GM18502 (cell line): ENCODE data around the gene MYBPC2.
"Not testable (repeated sequence)": the region's sequence is repeated elsewhere in the genome, so short reads cannot be mapped to it uniquely, and the experiment has no call there.

ENCODE experiments used
- ATAC-seq: cut with Tn5 transposase; IDR thresholded peaks from one replicate; pipeline ENCODE4 v1.9.1; 2021; ENCODE audit warnings: mild to moderate bottlenecking; ENCODE audit not compliant: unreplicated experiment, poor library complexity

MYBPC2 gene

GRCh38 chr19:50432221-50433028 is at the start of gene MYBPC2:
Gene MYBPC2 (plus strand): TSS chr19:50432892. CDS start chr19:50432954, 62 bp downstream.
- ATAC-seq, result no peak

GRCh38 chr19:50383001-50383851 is 49.5 kb upstream of the MYBPC2 start:
- ATAC-seq, result no peak

GRCh38 chr19:50383852-50384684 is 48.6 kb upstream of the MYBPC2 start, which contains the start of gene POLD1:
Gene POLD1 (plus strand): TSS chr19:50384347. CDS start chr19:50398852, 14,505 bp downstream.
- peak; percentile 85 for ATAC-seq

GRCh38 chr19:50384685-50385535 is 47.8 kb upstream of the MYBPC2 start:
- no peak for ATAC-seq

- ATAC-seq, result no peak
Measured at GRCh38 chr19:50387176-50387867, 45.4 kb upstream of the MYBPC2 start.

GRCh38 chr19:50387868-50388245 is 44.8 kb upstream of the MYBPC2 start:
- no peak for ATAC-seq

- ATAC-seq, result not testable (repeated sequence)
Measured at GRCh38 chr19:50390295-50390694, 42.4 kb upstream of the MYBPC2 start.

- ATAC-seq, result not testable (repeated sequence)
Measured at GRCh38 chr19:50390952-50391351, 41.7 kb upstream of the MYBPC2 start.

GRCh38 chr19:50392759-50393158 is 39.9 kb upstream of the MYBPC2 start:
- no peak for ATAC-seq

- ATAC-seq, result no peak
Measured at GRCh38 chr19:50393589-50393988, 39.1 kb upstream of the MYBPC2 start.

GRCh38 chr19:50394017-50394416 is 38.7 kb upstream of the MYBPC2 start:
- ATAC-seq, result no peak

- no peak for ATAC-seq
Measured at GRCh38 chr19:50398675-50399367, 33.9 kb upstream of the MYBPC2 start.

GRCh38 chr19:50399368-50399745 is 33.3 kb upstream of the MYBPC2 start:
- ATAC-seq, result no peak

GRCh38 chr19:50401605-50402450 is 30.9 kb upstream of the MYBPC2 start:
- ATAC-seq, result no peak

GRCh38 chr19:50402544-50403301 is 30.0 kb upstream of the MYBPC2 start:
- ATAC-seq, result no peak

- no peak for ATAC-seq
Measured at GRCh38 chr19:50406156-50406820, 26.4 kb upstream of the MYBPC2 start.
